ENCODE measurements around the gene PRR22.

DNA sequence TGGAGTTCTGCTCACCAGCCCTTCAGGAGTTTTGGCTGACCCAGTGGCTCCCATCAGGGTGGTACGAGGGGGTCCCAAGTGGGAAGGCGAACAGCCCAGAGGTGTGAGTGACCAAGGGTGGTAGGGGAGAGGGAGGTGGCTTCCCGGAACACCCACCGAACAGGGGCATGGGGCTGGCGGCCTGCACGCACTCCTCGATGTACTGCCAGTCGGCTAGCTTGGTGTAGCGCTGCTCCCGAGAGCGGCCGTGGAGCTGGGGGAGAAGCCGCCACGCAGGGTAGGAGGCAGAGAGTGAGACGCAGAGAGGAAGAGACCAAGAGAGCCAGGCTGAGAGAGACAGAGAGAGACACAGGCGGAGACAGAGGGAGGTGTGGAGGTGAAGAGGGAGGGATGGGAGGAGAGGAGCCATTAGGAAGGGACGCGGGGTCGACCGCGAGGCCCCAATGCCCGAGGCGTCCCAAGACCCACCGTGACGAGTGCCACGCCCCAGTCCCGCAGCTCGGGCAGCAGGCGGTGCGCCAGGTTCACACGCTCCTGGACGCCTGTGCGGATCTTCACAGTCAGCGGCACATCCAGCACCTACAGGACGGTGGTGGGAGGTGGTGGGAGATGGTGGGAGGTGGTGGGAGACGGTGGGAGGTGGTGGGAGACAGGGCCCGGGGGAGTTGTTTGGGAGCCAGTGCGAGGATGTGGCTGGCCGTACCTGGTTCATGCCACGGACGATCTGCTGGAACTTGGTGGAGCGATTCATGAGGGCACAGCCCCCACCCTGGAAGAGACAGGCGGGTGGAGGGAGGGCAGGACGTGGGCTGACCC, 2.3 kb upstream of the PRR22 start:
- TF ChIP-seq, protein P1, sequence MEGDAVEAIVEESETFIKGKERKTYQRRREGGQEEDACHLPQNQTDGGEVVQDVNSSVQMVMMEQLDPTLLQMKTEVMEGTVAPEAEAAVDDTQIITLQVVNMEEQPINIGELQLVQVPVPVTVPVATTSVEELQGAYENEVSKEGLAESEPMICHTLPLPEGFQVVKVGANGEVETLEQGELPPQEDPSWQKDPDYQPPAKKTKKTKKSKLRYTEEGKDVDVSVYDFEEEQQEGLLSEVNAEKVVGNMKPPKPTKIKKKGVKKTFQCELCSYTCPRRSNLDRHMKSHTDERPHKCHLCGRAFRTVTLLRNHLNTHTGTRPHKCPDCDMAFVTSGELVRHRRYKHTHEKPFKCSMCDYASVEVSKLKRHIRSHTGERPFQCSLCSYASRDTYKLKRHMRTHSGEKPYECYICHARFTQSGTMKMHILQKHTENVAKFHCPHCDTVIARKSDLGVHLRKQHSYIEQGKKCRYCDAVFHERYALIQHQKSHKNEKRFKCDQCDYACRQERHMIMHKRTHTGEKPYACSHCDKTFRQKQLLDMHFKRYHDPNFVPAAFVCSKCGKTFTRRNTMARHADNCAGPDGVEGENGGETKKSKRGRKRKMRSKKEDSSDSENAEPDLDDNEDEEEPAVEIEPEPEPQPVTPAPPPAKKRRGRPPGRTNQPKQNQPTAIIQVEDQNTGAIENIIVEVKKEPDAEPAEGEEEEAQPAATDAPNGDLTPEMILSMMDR (IDR thresholded peaks at IDR 0.05) = no peak
- no peak for TF ChIP-seq POLR2A (IDR thresholded peaks at IDR 0.05)

Measured in lower leg skin (tissue), 3 donors.